Neural cell (in vitro differentiated cells): Measurements from ENCODE around the gene LBH. TPM values are rescaled to one million over a fixed set of nuclear protein-coding genes. Genes with fewer than 3 reads are reported as not detected.

Source experiments
- H2AFZ ChIP-seq: fragments of 200-600, 300-800 bp; sonication (generic), shearing (Covaris generic); 2 replicates; pipeline ENCODE4 v1.6.0; 2014; ENCODE audit warnings: low read depth, mild to moderate bottlenecking, antibody characterized with exemption, low read length, moderate library complexity
- H3F3A ChIP-seq: fragments of 200-600 bp; shearing (Covaris generic); 2 replicates; pipeline ENCODE4 v1.6.1; 2016; ENCODE audit warnings: mild to moderate bottlenecking, moderate library complexity, mixed read lengths, antibody characterized with exemption, low read length; ENCODE audit not compliant: insufficient read depth, poor library complexity, severe bottlenecking
- H3K27ac ChIP-seq: fragments of 200-600, 300-800 bp; sonication (generic), shearing (Covaris generic); 2 replicates; pipeline ENCODE4 v1.5.1; 2014; ENCODE audit warnings: mild to moderate bottlenecking, low read length, moderate library complexity
- H3K27me3 ChIP-seq: fragments of 300-800, 200-600 bp; sonication (generic), shearing (Covaris generic); 2 replicates; pipeline ENCODE4 v1.6.0; 2014; ENCODE audit warnings: mild to moderate bottlenecking, low read depth, low read length, moderate library complexity; ENCODE audit not compliant: insufficient read depth
- H3K36me3 ChIP-seq: fragments of 300-800, 200-600 bp; sonication (generic), shearing (Covaris generic); 2 replicates; pipeline ENCODE4 v1.5.1; 2014; ENCODE audit warnings: mild to moderate bottlenecking, antibody characterized with exemption, low read length, moderate library complexity; ENCODE audit not compliant: insufficient read depth
- H3K4me2 ChIP-seq: fragments of 300-800, 200-600 bp; sonication (generic), shearing (Covaris generic); 2 replicates; pipeline ENCODE4 v1.6.0; 2014; ENCODE audit warnings: mild to moderate bottlenecking, low read length
- H3K4me3 ChIP-seq: fragments of 300-800, 200-600 bp; sonication (generic), shearing (Covaris generic); 2 replicates; pipeline ENCODE4 v1.5.1; 2014; ENCODE audit warnings: mild to moderate bottlenecking, low read length, moderate library complexity
- H3K79me2 ChIP-seq: fragments of 200-600 bp; shearing (Covaris generic); replicated peaks from 2 replicates; pipeline ENCODE4 v1.6.0; 2014; ENCODE audit warnings: mild to moderate bottlenecking, low read length, moderate library complexity; ENCODE audit not compliant: insufficient read depth
- H3K9ac ChIP-seq: fragments of 300-800, 200-600 bp; sonication (generic), shearing (Covaris generic); 2 replicates; pipeline ENCODE4 v1.6.1; 2016; ENCODE audit warnings: mild to moderate bottlenecking, low read length, mixed read lengths
- H3K9me2 ChIP-seq: fragments of 200-600 bp; shearing (Covaris generic); 2 replicates; pipeline ENCODE4 v1.6.1; 2016; ENCODE audit warnings: mild to moderate bottlenecking, low read length, mixed read lengths; ENCODE audit not compliant: insufficient read depth
- H3K9me3 ChIP-seq: fragments of 200-600, 300-800 bp; sonication (generic), shearing (Covaris generic); 2 replicates; pipeline ENCODE4 v1.6.1; 2016; ENCODE audit warnings: mild to moderate bottlenecking, mixed run types, low read length, moderate library complexity, mixed read lengths
- H4K20me1 ChIP-seq: fragments of 200-600 bp; shearing (Covaris generic); 2 replicates; pipeline ENCODE4 v1.6.1; 2016; ENCODE audit warnings: mild to moderate bottlenecking, mixed run types; ENCODE audit not compliant: insufficient read depth
- CTCF ChIP-seq: fragments of 450-650 bp; IDR thresholded peaks from 2 replicates; pipeline ENCODE4 v1.5.1; 2014; ENCODE audit warnings: antibody characterized with exemption, mild to moderate bottlenecking, moderate library complexity; ENCODE audit not compliant: poor library complexity, severe bottlenecking
- EP300 ChIP-seq: fragments of 450-650 bp; conservative IDR thresholded peaks from 2 replicates; pipeline ENCODE4 v1.6.1; 2014; ENCODE audit warnings: antibody characterized with exemption, mild to moderate bottlenecking, moderate library complexity; ENCODE audit not compliant: poor library complexity, severe bottlenecking
- EZH2 ChIP-seq: fragments of 200-600, 300-800 bp; shearing (Covaris generic), sonication (generic); IDR thresholded peaks from 2 replicates; pipeline ENCODE4 v1.6.1; 2014; ENCODE audit warnings: antibody characterized with exemption, low read length, borderline replicate concordance, mild to moderate bottlenecking; ENCODE audit not compliant: insufficient read depth, poor library complexity, severe bottlenecking
- MXI1 ChIP-seq: fragments of 450-650 bp; conservative IDR thresholded peaks from 2 replicates; pipeline ENCODE4 v1.6.1; 2014; ENCODE audit warnings: antibody characterized with exemption, mild to moderate bottlenecking; ENCODE audit not compliant: poor library complexity, severe bottlenecking
- POLR2AphosphoS5 ChIP-seq: IDR thresholded peaks from 2 replicates; pipeline ENCODE4 v1.6.1; 2012
- RAD21 ChIP-seq: fragments of 450-650 bp; conservative IDR thresholded peaks from 2 replicates; pipeline ENCODE4 v1.6.1; 2014; ENCODE audit warnings: antibody characterized with exemption, mild to moderate bottlenecking, moderate library complexity
- REST ChIP-seq: IDR thresholded peaks from 2 replicates; pipeline ENCODE4 v1.6.1; 2012; ENCODE audit warnings: borderline replicate concordance
- SMC3 ChIP-seq: fragments of 450-650 bp; conservative IDR thresholded peaks from 2 replicates; pipeline ENCODE4 v1.6.1; 2014; ENCODE audit warnings: antibody characterized with exemption, mild to moderate bottlenecking, moderate library complexity; ENCODE audit not compliant: poor library complexity
- TAF1 ChIP-seq: IDR thresholded peaks from 2 replicates; pipeline ENCODE4 v1.6.1; 2012; ENCODE audit warnings: low read depth
- polyA plus RNA-seq: library from polyadenylated mRNA; depleted of rRNA; stranded (reverse); fragments of >200 nt; gene quantifications from 2 replicates; pipeline ENCODE4 v1.2.3, GENCODE V29; 2014

LBH gene
- polyA plus RNA-seq, 1 donor from 2014 or later, result 345 TPM

GRCh38 chr2:30219886-30220875 lies 11.2 kb upstream of the LBH start:
- no peaks in the 10 kb centered on the region for H4K20me1 ChIP-seq
- no peak overlapping the region for H2AFZ ChIP-seq
- no peak overlapping the region for H3K27ac ChIP-seq
- H3K79me2 ChIP-seq, result no peaks in the 10 kb centered on the region
- no peak overlapping the region for H3K4me2 ChIP-seq
- no peaks in the 10 kb centered on the region for H3K9me3 ChIP-seq
- H3F3A ChIP-seq, result no peaks in the 10 kb centered on the region
- TF ChIP-seq EP300 (no peak), MXI1 (no peak), SMC3 (no peak), EZH2 (no peak), RAD21 (no peak), TAF1 (no peak), POLR2AphosphoS5 (no peak), REST (no peak), CTCF (no peak)
- H3K9ac ChIP-seq, result no peak overlapping the region
- H3K36me3 ChIP-seq, result no peaks in the 10 kb centered on the region
- no peaks in the 10 kb centered on the region for H3K27me3 ChIP-seq
- no peak overlapping the region for H3K4me3 ChIP-seq
- H3K9me2 ChIP-seq, result no peaks in the 10 kb centered on the region

- Histone ChIP-seq H3K27ac (no peak overlapping the region), H3K9me2 (no peaks in the 10 kb centered on the region), H3K79me2 (no peaks in the 10 kb centered on the region), H3K36me3 (no peaks in the 10 kb centered on the region), H3K27me3 (no peaks in the 10 kb centered on the region), H4K20me1 (no peaks in the 10 kb centered on the region), H3F3A (no peaks in the 10 kb centered on the region), H3K4me2 (no peak overlapping the region), H2AFZ (no peak overlapping the region), H3K9me3 (no peaks in the 10 kb centered on the region), H3K9ac (no peak overlapping the region), H3K4me3 (no peak overlapping the region)
- TF ChIP-seq POLR2AphosphoS5 (no peak), CTCF (no peak), EZH2 (no peak), REST (no peak), EP300 (no peak), TAF1 (no peak), RAD21 (no peak), MXI1 (no peak), SMC3 (no peak)
These were observed 9.8 kb upstream of the LBH start for GRCh38 chr2:30221531-30221930.
